Measurements from ENCODE around the gene TFCP2.

DNA sequence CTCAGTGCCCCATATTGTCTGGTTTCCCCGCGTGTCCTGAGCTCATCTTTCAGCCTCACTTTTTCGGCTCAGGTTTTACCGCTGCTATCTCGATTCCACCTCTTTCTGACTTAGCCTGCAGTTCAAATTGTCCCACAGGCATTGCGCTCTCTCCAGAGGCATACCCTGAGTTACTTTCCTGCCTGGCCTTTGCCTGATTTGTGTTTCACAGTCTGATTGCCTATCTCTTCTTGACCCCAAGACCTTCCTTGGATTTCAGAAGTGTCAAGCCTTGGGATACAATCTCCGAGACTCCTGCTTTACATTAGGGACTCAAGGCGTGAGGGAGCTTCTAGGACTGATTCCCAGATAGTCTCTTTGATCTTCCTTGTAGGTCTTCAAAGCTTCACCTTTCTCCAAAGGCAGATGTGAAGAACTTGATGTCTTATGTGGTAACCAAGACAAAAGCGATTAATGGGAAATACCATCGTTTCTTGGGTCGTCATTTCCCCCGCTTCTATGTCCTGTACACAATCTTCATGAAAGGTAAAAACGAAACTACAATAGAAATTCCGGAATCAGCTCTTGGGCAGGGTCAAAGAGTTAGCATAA is 124.2 kb downstream of the TFCP2 start:
- TF ChIP-seq, protein P1, sequence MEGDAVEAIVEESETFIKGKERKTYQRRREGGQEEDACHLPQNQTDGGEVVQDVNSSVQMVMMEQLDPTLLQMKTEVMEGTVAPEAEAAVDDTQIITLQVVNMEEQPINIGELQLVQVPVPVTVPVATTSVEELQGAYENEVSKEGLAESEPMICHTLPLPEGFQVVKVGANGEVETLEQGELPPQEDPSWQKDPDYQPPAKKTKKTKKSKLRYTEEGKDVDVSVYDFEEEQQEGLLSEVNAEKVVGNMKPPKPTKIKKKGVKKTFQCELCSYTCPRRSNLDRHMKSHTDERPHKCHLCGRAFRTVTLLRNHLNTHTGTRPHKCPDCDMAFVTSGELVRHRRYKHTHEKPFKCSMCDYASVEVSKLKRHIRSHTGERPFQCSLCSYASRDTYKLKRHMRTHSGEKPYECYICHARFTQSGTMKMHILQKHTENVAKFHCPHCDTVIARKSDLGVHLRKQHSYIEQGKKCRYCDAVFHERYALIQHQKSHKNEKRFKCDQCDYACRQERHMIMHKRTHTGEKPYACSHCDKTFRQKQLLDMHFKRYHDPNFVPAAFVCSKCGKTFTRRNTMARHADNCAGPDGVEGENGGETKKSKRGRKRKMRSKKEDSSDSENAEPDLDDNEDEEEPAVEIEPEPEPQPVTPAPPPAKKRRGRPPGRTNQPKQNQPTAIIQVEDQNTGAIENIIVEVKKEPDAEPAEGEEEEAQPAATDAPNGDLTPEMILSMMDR (IDR thresholded peaks at IDR 0.05), result no peak
- no peak for TF ChIP-seq POLR2A (IDR thresholded peaks at IDR 0.05)

All from suprapubic skin (tissue), 3 donors.